BLaER1 treated with 17β-estradiol and CSF1 and Interleukin-3, amounts not matched to agents 10 nM and 100 nM (cell line): ENCODE data around the gene WNK2.

Experiments
- H3K27ac ChIP-seq, 11 experiments: shearing (Covaris generic); formaldehyde crosslinking; 2 replicates each; pipeline ENCODE4 v1.8.1; 2022
- H3K27me3 ChIP-seq, 11 experiments: shearing (Covaris generic); formaldehyde crosslinking; 2 replicates each; pipeline ENCODE4 v1.8.1; 2022
- H3K36me3 ChIP-seq, 11 experiments: shearing (Covaris generic); formaldehyde crosslinking; 2 replicates each; pipeline ENCODE4 v1.8.1; 2022
- H3K4me1 ChIP-seq, 10 experiments: shearing (Covaris generic); formaldehyde crosslinking; 2 replicates each; pipeline ENCODE4 v1.8.1; 2022
- H3K4me2 ChIP-seq, 11 experiments: shearing (Covaris generic); formaldehyde crosslinking; 2 replicates each; pipeline ENCODE4 v1.8.1; 2022
- H3K4me3 ChIP-seq, 10 experiments: shearing (Covaris generic); formaldehyde crosslinking; 2 replicates each; pipeline ENCODE4 v1.8.1; 2022
- H3K9ac ChIP-seq, 11 experiments: shearing (Covaris generic); formaldehyde crosslinking; 2 replicates each; pipeline ENCODE4 v1.8.1; 2022
- H3K9me3 ChIP-seq, 11 experiments: shearing (Covaris generic); formaldehyde crosslinking; replicated peaks in 1 of 11; 2 replicates each; pipeline ENCODE4 v1.8.1; 2022
- H4K20me1 ChIP-seq, 11 experiments: shearing (Covaris generic); formaldehyde crosslinking; 2 replicates each; pipeline ENCODE4 v1.8.1; 2022
- Cebpa-rat ChIP-seq, 11 experiments: shearing (Covaris generic); IDR thresholded peaks; 2 replicates each; pipeline ENCODE4 v1.8.1; 2022

Gene WNK2

DNA sequence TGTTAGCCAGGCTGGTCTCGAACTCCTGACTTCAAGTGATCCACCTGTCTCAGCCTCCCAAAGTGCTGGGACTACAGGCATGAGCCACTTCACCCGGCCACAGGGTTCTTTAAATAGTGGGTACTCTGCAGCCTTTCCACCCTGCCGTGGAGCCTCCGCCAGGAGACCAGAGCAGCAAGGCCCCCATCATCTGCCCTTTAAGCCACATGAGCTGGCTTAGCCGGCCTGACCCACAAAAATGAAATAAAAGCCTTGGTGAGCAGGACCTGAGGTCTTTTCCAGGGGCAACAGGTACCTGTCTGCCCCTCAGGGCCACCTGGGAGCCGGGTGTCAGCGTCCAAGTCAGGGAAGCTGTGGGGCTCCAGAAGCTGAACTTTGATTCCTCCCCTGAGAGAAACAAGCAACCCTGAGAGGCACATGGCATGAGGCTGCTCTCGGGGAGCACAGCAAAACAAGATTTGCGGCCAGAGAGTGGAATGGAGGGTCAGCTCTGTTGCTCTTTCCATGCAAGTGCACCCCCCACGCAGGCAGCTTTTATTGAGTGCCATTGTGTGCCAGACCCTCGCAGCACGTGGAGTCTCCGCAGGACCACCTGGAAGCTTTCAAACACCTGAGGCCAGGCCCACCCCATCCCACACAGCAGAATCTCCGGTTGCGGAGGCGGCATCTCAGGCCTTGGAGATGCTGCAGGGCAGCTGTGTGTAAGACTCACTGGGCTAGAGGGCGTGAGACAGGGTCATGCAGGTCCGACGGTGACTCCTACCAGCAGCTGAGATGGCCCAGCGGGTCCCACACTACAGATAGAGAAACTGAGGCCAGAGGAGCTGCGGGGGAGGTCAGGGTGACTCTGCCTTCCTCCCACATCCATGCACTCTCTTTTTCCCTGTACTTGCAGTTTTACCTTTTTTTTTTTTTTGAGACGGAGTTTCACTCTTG, 4.8 kb upstream of the WNK2 start:
- TF ChIP-seq Cebpa-rat (IDR thresholded peaks at IDR 0.05): no peak
- H3K4me2 ChIP-seq: no peak overlapping the region
- peaks cover 7 to 30% (median 20%) of the 10 kb centered on the region in 10 experiments for H3K4me1 ChIP-seq
- no peak overlapping the region for H3K9ac ChIP-seq
- 0 out of 22 replicates have a peak, but pooled peaks cover 0 to 10% (median 0%) of the 10 kb centered on the region in 11 experiments for H4K20me1 ChIP-seq
- H3K4me3 ChIP-seq: no peak overlapping the region
- no peak overlapping the region for H3K27ac ChIP-seq
- no peaks in the 10 kb centered on the region for H3K36me3 ChIP-seq
- no peaks in the 10 kb centered on the region for H3K9me3 ChIP-seq
- peaks cover 0 to 27% (median 8%) of the 10 kb centered on the region in 11 experiments; a peak in 15 of 22 replicates for H3K27me3 ChIP-seq

DNA sequence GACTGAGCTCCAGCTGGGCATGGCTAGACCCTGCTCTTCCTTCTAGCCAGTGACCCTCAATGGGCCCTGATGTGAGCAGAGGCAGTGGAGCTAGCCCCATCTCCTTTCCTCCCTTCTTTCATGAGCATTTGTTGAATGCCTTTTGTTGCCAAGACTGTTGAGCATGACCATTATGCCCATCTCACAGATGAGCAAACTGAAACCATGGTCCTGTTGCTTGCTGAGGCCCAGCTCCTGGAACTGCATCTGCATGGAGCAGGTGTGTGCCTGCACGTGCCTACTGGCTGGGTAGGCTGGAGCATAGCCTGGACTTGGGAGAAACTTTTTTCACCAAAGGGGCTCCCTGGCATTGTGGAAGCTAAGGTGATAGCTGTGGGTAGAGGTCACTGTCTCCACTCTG, 3.0 kb upstream of the WNK2 start:
- Histone ChIP-seq H3K9me3 (no peaks in the 10 kb centered on the region), H3K27me3 (peaks cover 0 to 41% (median 14%) of the 10 kb centered on the region in 11 experiments; a peak in 15 of 22 replicates), H3K9ac (no peak overlapping the region), H3K36me3 (no peaks in the 10 kb centered on the region), H3K27ac (no peak overlapping the region), H3K4me2 (no peak overlapping the region), H3K4me1 (peaks cover 7 to 37% (median 28%) of the 10 kb centered on the region in 10 experiments), H4K20me1 (peaks cover 0 to 17% (median 0%) of the 10 kb centered on the region in 11 experiments; a peak in 3 of 22 replicates), H3K4me3 (no peak overlapping the region)
- no peak for TF ChIP-seq Cebpa-rat (IDR thresholded peaks at IDR 0.05)

GRCh38 chr9:93181672-93182435, 2.1 kb upstream of the WNK2 start:
- Histone ChIP-seq H3K27me3 (peaks cover 0 to 41% (median 14%) of the 10 kb centered on the region in 11 experiments; a peak in 15 of 22 replicates), H3K4me3 (no peak overlapping the region), H3K36me3 (no peaks in the 10 kb centered on the region), H3K27ac (no peak overlapping the region), H3K4me1 (peaks cover 7 to 47% (median 35%) of the 10 kb centered on the region in 10 experiments), H4K20me1 (peaks cover 0 to 19% (median 0%) of the 10 kb centered on the region in 11 experiments; a peak in 6 of 22 replicates), H3K9me3 (no peaks in the 10 kb centered on the region), H3K9ac (no peak overlapping the region), H3K4me2 (no peak overlapping the region)
- no peak for TF ChIP-seq Cebpa-rat (IDR thresholded peaks at IDR 0.05)

GRCh38 chr9:93182572-93182971, 1.4 kb upstream of the WNK2 start:
- Histone ChIP-seq H4K20me1 (peaks cover 0 to 25% (median 0%) of the 10 kb centered on the region in 11 experiments; a peak in 6 of 22 replicates), H3K4me1 (peaks cover 7 to 54% (median 37%) of the 10 kb centered on the region in 10 experiments), H3K9ac (no peak overlapping the region), H3K4me3 (no peak overlapping the region), H3K9me3 (no peaks in the 10 kb centered on the region), H3K4me2 (peak overlapping the region in 4 of 11 experiments; percentile 90 to 99 (median 97); a peak in 5 of 22 replicates), H3K27ac (no peak overlapping the region), H3K27me3 (peaks cover 0 to 41% (median 14%) of the 10 kb centered on the region in 11 experiments; a peak in 15 of 22 replicates), H3K36me3 (no peaks in the 10 kb centered on the region)
- TF ChIP-seq Cebpa-rat (IDR thresholded peaks at IDR 0.05): no peak

- peaks cover 0 to 41% (median 14%) of the 10 kb centered on the region in 11 experiments; a peak in 15 of 22 replicates for H3K27me3 ChIP-seq
- peaks cover 7 to 51% (median 36%) of the 10 kb centered on the region in 10 experiments for H3K4me1 ChIP-seq
- H3K4me2 ChIP-seq: peak overlapping the region; percentile 90 to 99 (median 97)
- peaks cover 0 to 28% (median 0%) of the 10 kb centered on the region in 11 experiments; a peak in 6 of 22 replicates for H4K20me1 ChIP-seq
- no peak overlapping the region for H3K27ac ChIP-seq
- peak overlapping the region; percentile 59 to 79 (median 74) for H3K4me3 ChIP-seq
- H3K36me3 ChIP-seq: no peaks in the 10 kb centered on the region
- TF ChIP-seq Cebpa-rat (IDR thresholded peaks at IDR 0.05): no peak
- no peaks in the 10 kb centered on the region for H3K9me3 ChIP-seq
- peak overlapping the region in 8 of 11 experiments; percentile 69 to 88 (median 78); a peak in 14 of 22 replicates for H3K9ac ChIP-seq
These were observed 742 bp upstream of the WNK2 start for GRCh38 chr9:93183131-93183662.

GRCh38 chr9:93184432-93185265, 710 bp downstream of the WNK2 start:
- H3K27ac ChIP-seq: peak overlapping the region in 9 of 11 experiments; percentile 20 to 77 (median 66); a peak in 16 of 22 replicates
- H3K9me3 ChIP-seq: no peaks in the 10 kb centered on the region
- peak overlapping the region; percentile 69 to 88 (median 76) for H3K9ac ChIP-seq
- H4K20me1 ChIP-seq: peaks cover 0 to 34% (median 0%) of the 10 kb centered on the region in 11 experiments; a peak in 6 of 22 replicates
- TF ChIP-seq Cebpa-rat (IDR thresholded peaks at IDR 0.05): no peak
- peak overlapping the region; percentile 90 to 99 (median 97) for H3K4me2 ChIP-seq
- H3K27me3 ChIP-seq: peaks cover 0 to 41% (median 14%) of the 10 kb centered on the region in 11 experiments; a peak in 15 of 22 replicates
- peaks cover 15 to 55% (median 41%) of the 10 kb centered on the region in 10 experiments for H3K4me1 ChIP-seq
- peak overlapping the region; percentile 59 to 79 (median 74) for H3K4me3 ChIP-seq
- no peaks in the 10 kb centered on the region for H3K36me3 ChIP-seq

DNA sequence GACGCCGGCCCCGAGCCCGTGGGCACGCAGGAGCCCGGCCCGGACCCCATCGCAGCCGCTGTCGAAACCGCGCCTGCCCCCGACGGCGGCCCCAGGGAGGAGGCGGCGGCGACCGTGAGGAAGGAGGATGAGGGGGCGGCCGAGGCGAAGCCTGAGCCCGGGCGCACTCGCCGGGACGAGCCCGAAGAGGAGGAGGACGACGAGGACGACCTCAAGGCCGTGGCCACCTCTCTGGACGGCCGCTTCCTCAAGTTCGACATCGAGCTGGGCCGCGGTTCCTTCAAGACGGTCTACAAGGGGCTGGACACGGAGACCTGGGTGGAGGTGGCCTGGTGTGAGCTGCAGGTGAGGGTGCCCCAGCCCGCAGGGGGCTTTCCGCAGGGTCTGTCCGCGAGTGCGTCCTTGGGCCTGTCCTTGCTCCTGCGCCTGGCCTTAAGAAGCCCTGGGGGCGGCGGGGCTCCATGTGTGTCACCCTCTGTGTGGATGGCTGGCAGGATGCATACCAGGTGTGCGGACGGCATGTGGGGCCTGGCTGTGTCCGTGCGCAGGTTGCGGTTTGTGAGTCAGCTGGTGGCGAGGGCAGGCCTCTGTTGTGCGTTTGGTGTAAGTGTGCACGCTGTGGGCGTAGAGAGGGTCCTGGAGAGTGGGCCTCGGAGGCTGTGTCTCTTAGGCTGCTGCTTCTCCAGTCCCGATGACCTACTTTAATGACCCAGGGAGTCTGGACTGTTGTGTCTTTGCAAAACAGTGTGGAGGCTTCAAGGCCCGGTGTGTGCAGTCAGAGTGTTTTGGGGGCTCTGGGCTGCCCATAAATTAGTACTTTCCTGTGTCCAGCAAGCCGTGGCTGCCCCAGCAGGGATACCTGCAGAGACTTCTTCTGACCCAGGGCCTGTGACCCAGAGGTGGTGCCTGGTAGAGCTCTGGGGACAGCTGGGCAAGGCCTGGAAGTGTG, 1.6 kb downstream of the WNK2 start:
- Histone ChIP-seq H3K36me3 (no peaks in the 10 kb centered on the region), H3K9ac (peak overlapping the region in 4 of 11 experiments; percentile 32 to 56 (median 48); a peak in 6 of 22 replicates), H3K27ac (peak overlapping the region in 1 of 11 experiments; percentile 26; a peak in 1 of 22 replicates), H4K20me1 (peaks cover 0 to 43% (median 0%) of the 10 kb centered on the region in 11 experiments; a peak in 6 of 22 replicates), H3K4me3 (peak overlapping the region in 2 of 10 experiments; percentile 76; a peak in 2 of 20 replicates), H3K4me2 (peak overlapping the region in 9 of 11 experiments; percentile 90 to 99 (median 98); a peak in 18 of 22 replicates), H3K9me3 (no peaks in the 10 kb centered on the region), H3K27me3 (peaks cover 0 to 41% (median 14%) of the 10 kb centered on the region in 11 experiments; a peak in 15 of 22 replicates), H3K4me1 (peaks cover 15 to 55% (median 41%) of the 10 kb centered on the region in 10 experiments)
- TF ChIP-seq Cebpa-rat (IDR thresholded peaks at IDR 0.05): no peak
